PC-9 (cell line): ENCODE data around the gene TPK1. TPM values are rescaled to one million over a fixed set of nuclear protein-coding genes. Genes with fewer than 3 reads are reported as not detected.
A peak's percentile ranks its signal among the peaks of the same experiment; 100 is the strongest.

Experiments
- BruUV-seq: library from RNA; stranded (reverse); fragments of 400-500 nt; replicated peaks from 2 replicates; lab custom pipeline; 2021; lab: Mats Ljungman, UMichigan
- CTCF ChIA-PET: fragments of 300-600 bp; sonication (Branson Sonifier 250); formaldehyde crosslinking; loops from one replicate; lab custom pipeline; 2022; ENCODE audit warnings: antibody characterized with exemption; lab: Charles Lee
- POLR2A ChIA-PET: fragments of 300-600 bp; sonication (Branson Sonifier 250); formaldehyde crosslinking; loops from one replicate; lab custom pipeline; 2022; ENCODE audit warnings: antibody characterized with exemption; ENCODE audit not compliant: unreplicated experiment; lab: Charles Lee
- DNase-seq, 2 experiments: peaks; one replicate each; pipeline versions ENCODE4 v3.0.0 to v3.0.0-alpha.2; 2015 to 2022; ENCODE audit warnings: mixed read lengths in 1 of 2
- H2AFZ ChIP-seq: fragments of 200-600 bp; sonication (generic); 2 replicates; pipeline ENCODE4 v1.8.1; 2017; ENCODE audit warnings: antibody characterized with exemption
- H3F3A ChIP-seq: fragments of 200-600 bp; sonication (generic); 2 replicates; pipeline ENCODE4 v1.8.1; 2017; ENCODE audit warnings: antibody characterized with exemption, mild to moderate bottlenecking, low read depth; ENCODE audit not compliant: insufficient read depth
- H3K27ac ChIP-seq: fragments of 200-600 bp; sonication (generic); 2 replicates; pipeline ENCODE4 v1.6.1; 2016; ENCODE audit warnings: mixed run types
- H3K27me3 ChIP-seq: fragments of 200-600 bp; sonication (generic); 2 replicates; pipeline ENCODE4 v1.6.1; 2016; ENCODE audit warnings: low read depth, mixed run types; ENCODE audit not compliant: insufficient read depth
- H3K36me3 ChIP-seq: fragments of 200-600 bp; sonication (generic); 2 replicates; pipeline ENCODE4 v1.6.1; 2016; ENCODE audit warnings: low read depth, mixed run types
- H3K4me1 ChIP-seq: fragments of 200-600 bp; sonication (generic); replicated peaks from 2 replicates; pipeline ENCODE4 v1.6.1; 2016; ENCODE audit warnings: mixed run types; ENCODE audit not compliant: insufficient read depth
- H3K4me2 ChIP-seq: fragments of 200-600 bp; sonication (generic); 2 replicates; pipeline ENCODE4 v1.6.1; 2017; ENCODE audit warnings: mixed run types
- H3K4me3 ChIP-seq: fragments of 200-600 bp; sonication (generic); 2 replicates; pipeline ENCODE4 v1.6.1; 2016; ENCODE audit warnings: mixed run types
- H3K79me2 ChIP-seq: fragments of 200-600 bp; sonication (generic); 2 replicates; pipeline ENCODE4 v1.6.1; 2017; ENCODE audit warnings: low read depth, mixed run types
- H3K9me2 ChIP-seq: fragments of 200-600 bp; sonication (generic); 2 replicates; pipeline ENCODE4 v1.8.1; 2017; ENCODE audit warnings: mild to moderate bottlenecking; ENCODE audit not compliant: insufficient read depth
- H3K9me3 ChIP-seq: fragments of 200-600 bp; sonication (generic); 2 replicates; pipeline ENCODE4 v1.8.1; 2016; ENCODE audit warnings: low read depth; ENCODE audit not compliant: insufficient read depth
- H4K20me1 ChIP-seq: fragments of 200-600 bp; sonication (generic); 2 replicates; pipeline ENCODE4 v1.8.1; 2017; ENCODE audit not compliant: insufficient read depth
- EZH2 ChIP-seq: fragments of 200-600 bp; sonication (generic); IDR thresholded peaks from 2 replicates; pipeline ENCODE4 v1.8.0; 2017; ENCODE audit warnings: antibody characterized with exemption, low read depth
- intact Hi-C: fragments of 100-400 bp; cut with micrococcal nuclease; formaldehyde crosslinking; loops from one replicate; pipeline ENCODE4 v1.10.0; 2022; ENCODE audit not compliant: unreplicated experiment
- total RNA-seq: library from RNA; stranded (reverse); gene quantifications from 2 replicates; pipeline ENCODE4 v1.2.3, GENCODE V29; 2021
- TF ChIP-seq, protein P1 (sequence below): fragments of 200-600 bp; sonication (generic); conservative IDR thresholded peaks from 2 replicates; pipeline ENCODE4 v1.6.1; 2017; ENCODE audit warnings: mixed run types, antibody characterized with exemption, mild to moderate bottlenecking, moderate library complexity

The TPK1 gene
- total RNA-seq, 1 experiment from 2014 or later, result 0.90 TPM

GRCh38 chr7:144723301-144723700 is 112.6 kb downstream of the TPK1 start:
- BruUV-seq, result no TSS peak
- H3K9me3 ChIP-seq, result no peaks in the 10 kb centered on the region

GRCh38 chr7:144720710-144721109 is 115.1 kb downstream of the TPK1 start:
- no peaks in the 10 kb centered on the region for H3K79me2 ChIP-seq
- no peaks in the 10 kb centered on the region for H3K9me2 ChIP-seq
- H4K20me1 ChIP-seq, result no peaks in the 10 kb centered on the region
- intact Hi-C loops, result no loop called here
- peak overlapping the region; percentile 26; the same call in 1 of the 2 replicates for H3K4me2 ChIP-seq
- no peak overlapping the region for H3K27ac ChIP-seq
- TF ChIP-seq EZH2, result no peak
- TF ChIP-seq, protein P1, sequence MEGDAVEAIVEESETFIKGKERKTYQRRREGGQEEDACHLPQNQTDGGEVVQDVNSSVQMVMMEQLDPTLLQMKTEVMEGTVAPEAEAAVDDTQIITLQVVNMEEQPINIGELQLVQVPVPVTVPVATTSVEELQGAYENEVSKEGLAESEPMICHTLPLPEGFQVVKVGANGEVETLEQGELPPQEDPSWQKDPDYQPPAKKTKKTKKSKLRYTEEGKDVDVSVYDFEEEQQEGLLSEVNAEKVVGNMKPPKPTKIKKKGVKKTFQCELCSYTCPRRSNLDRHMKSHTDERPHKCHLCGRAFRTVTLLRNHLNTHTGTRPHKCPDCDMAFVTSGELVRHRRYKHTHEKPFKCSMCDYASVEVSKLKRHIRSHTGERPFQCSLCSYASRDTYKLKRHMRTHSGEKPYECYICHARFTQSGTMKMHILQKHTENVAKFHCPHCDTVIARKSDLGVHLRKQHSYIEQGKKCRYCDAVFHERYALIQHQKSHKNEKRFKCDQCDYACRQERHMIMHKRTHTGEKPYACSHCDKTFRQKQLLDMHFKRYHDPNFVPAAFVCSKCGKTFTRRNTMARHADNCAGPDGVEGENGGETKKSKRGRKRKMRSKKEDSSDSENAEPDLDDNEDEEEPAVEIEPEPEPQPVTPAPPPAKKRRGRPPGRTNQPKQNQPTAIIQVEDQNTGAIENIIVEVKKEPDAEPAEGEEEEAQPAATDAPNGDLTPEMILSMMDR, result no peak
- H3K9me3 ChIP-seq, result no peaks in the 10 kb centered on the region
- DNase-seq, result no peak
- H3K36me3 ChIP-seq, result no peaks in the 10 kb centered on the region
- H2AFZ ChIP-seq, result no peak overlapping the region
- H3F3A ChIP-seq, result 0 out of 2 replicates have a peak, but pooled peaks cover 4% of the 10 kb centered on the region
- no peaks in the 10 kb centered on the region for H3K27me3 ChIP-seq
- peaks cover 10% of the 10 kb centered on the region; the same call in 1 of the 2 replicates for H3K4me1 ChIP-seq
- no peak overlapping the region for H3K4me3 ChIP-seq
- ChIA-PET CTCF (no interaction called here), POLR2A (no interaction called here)
- BruUV-seq, result no TSS peak

More at GRCh38 chr7:144723301-144723700, 112.6 kb downstream of the TPK1 start:
- ChIA-PET POLR2A (no interaction called here), CTCF (no interaction called here)
- Histone ChIP-seq H2AFZ (no peak overlapping the region), H4K20me1 (no peaks in the 10 kb centered on the region), H3K27me3 (no peaks in the 10 kb centered on the region), H3K4me2 (no peak overlapping the region), H3K4me3 (no peak overlapping the region), H3F3A (0 out of 2 replicates have a peak, but pooled peaks cover 4% of the 10 kb centered on the region), H3K36me3 (no peaks in the 10 kb centered on the region), H3K9me2 (no peaks in the 10 kb centered on the region), H3K27ac (no peak overlapping the region), H3K4me1 (peaks cover 10% of the 10 kb centered on the region; the same call in 1 of the 2 replicates), H3K79me2 (no peaks in the 10 kb centered on the region)
- intact Hi-C loops, result no loop called here
- DNase-seq, result no peak
- TF ChIP-seq, protein P1, result no peak
- no peak for TF ChIP-seq EZH2

DNA sequence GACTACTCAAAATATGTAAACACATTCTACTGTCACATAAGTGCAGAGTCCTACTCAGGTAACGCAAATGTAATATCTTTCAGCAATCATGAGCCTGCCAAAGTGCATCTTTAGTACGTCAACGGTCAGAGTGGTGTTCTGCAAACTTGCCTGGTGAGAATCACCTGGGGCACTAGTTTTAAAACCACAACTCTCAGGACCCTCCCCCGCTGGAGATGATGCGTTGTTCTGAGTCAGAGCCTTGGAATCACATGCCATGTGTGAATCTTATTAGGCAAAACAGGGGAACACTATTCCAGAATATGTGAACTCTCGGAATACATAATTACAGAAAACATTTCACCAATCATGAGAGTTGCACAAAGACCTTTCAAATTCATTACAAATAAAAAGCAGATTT is 115.7 kb downstream of the TPK1 start:
- Histone ChIP-seq H3K4me1 (peaks cover 10% of the 10 kb centered on the region; the same call in 1 of the 2 replicates), H3K36me3 (no peaks in the 10 kb centered on the region), H3K79me2 (no peaks in the 10 kb centered on the region), H3K27ac (no peak overlapping the region), H3K27me3 (no peaks in the 10 kb centered on the region), H3K4me3 (no peak overlapping the region), H3K9me3 (no peaks in the 10 kb centered on the region), H3F3A (0 out of 2 replicates have a peak, but pooled peaks cover 4% of the 10 kb centered on the region), H2AFZ (peak overlapping the region; percentile 12; the same call in 1 of the 2 replicates), H4K20me1 (no peaks in the 10 kb centered on the region), H3K9me2 (no peaks in the 10 kb centered on the region), H3K4me2 (peak overlapping the region; percentile 26)
- BruUV-seq, result no TSS peak
- intact Hi-C loops, result no loop called here
- TF ChIP-seq, protein P1, result no peak
- TF ChIP-seq EZH2, result no peak
- peak; percentile 44 for DNase-seq
- ChIA-PET CTCF (no interaction called here), POLR2A (no interaction called here)
